ELF-1 (cell line): Measurements from ENCODE around the gene LTBR.
"Not testable (repeated sequence)": the region's sequence is repeated elsewhere in the genome, so short reads cannot be mapped to it uniquely, and the experiment has no call there.

Experiments
- DNase-seq: peaks from one replicate; pipeline ENCODE4 v3.0.0-alpha.2; 2016; ENCODE audit warnings: low read depth, low spot score

The LTBR gene

DNA sequence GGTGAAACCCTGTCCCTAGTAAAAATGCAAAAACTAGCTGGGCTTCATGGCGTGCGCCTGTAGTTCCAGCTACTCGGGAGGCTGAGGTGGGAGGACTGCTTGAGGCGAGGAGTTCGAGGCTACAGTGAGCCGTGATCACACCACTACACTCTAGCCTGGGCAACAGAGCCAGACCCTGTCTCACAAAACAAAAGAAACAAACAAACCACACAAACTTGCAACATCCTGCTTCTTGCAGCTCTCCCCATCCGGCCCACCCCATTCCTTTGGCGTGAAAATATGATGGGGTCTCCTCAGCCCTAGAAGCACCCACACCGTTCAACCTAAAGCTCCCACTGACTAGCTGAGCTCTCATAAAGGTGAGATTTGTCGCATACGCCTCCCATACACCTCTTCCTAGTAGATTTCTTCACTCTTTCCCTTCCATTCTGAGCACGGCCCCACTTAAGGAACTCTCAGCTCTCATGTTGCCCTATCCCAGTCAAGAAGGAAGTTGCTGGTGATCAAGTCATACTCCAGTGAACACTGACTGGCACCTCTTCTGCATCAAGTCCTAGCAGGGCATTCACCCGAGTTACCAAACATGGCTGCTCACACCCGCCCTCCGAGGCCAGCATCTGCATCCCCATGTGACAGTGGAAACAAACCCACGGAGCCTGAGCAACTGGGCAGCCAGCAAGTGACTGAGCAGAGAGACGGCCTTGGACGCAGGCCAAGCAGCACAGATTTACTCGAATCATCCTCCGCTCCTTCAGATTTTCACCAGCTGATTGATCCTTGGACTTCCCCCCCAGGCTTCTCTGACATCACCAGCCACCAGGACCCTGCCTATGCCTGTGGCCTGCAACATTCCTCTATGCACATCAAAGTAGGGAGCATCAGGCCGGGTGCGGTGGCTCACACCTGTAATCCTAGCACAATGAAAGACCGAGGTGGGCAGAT, 41.9 kb downstream of the LTBR start:
- no peak for DNase-seq

- no peak for DNase-seq
Measured at GRCh38 chr12:6426882-6427671, 43.1 kb downstream of the LTBR start.

GRCh38 chr12:6427796-6428195, 43.8 kb downstream of the LTBR start:
- DNase-seq = not testable (repeated sequence)

DNA sequence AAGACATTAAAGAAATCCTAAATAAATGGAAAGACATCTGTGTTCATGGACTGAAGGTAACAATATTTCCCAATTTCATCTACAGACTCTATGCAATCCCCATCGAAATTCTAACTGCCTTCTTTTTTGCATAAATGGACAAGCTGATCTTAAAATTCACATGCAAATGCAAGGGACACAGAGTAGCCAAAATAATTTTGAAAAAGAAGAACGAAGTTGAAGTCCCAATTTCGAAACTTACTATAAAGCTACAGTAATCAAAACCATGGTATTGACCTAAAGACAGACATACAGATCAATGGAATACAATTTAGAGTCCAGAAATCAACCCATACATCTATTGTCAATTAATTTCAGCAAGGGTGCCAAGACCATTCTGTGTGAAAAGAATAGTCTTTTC, 44.4 kb downstream of the LTBR start:
- no peak for DNase-seq

- DNase-seq = no peak
Measured at GRCh38 chr12:6430124-6430989, 46.4 kb downstream of the LTBR start.

DNA sequence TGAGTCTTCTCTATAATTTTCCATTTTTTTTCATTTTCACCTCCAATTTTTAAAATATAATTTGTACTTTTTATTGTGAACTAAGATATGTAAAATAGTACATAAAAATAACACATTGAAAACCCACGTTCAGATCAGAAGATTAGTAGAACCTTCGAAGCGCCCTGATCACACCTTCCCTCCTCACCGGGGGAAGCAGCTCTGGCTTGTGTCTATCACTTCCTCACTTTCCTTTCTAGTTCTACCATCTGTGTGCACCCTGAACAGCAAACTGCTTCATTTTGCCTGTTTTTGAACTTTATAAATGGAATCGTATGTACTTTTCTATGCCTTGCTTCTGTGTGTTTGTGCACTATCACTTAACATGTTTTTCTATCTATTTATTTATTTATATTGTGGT, 49.0 kb downstream of the LTBR start:
- no peak for DNase-seq

- no peak for DNase-seq
Measured at GRCh38 chr12:6434205-6435140, 50.5 kb downstream of the LTBR start.

DNA sequence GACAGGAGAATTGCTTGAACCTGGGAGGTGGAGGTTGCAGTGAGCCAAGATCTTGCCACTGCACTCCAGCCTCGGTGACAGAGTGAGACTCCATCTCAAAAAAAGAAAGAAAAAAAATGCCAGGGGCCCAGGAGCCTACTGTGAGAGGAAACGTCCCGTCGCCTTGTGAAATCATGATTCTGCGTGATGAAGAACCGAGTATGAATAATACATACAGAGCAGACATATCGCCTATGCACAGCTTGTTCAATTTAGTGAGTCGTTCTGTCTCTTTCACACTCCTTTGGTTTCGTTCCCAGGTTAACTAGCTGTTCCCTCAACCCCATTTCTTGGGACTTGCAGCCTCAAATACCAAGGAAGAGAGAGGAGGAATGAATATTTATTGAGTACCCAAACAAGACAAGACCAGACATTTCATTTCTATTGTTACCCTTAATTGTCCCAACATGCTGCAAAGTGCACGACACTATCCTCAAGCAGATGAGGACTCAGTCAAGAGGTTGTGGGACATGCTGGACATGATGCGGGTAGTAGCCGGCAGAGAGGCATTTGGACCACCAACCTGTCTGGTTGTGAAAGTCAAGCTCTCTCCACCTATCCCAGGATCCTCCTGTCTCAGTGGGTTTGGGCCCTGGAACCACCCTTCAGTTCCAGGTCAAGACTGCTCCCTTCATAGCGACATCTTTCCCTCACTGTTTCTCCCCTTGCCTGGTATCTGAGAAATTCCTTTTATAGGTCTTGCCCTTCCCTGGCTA, 52.2 kb downstream of the LTBR start:
- no peak for DNase-seq

DNA sequence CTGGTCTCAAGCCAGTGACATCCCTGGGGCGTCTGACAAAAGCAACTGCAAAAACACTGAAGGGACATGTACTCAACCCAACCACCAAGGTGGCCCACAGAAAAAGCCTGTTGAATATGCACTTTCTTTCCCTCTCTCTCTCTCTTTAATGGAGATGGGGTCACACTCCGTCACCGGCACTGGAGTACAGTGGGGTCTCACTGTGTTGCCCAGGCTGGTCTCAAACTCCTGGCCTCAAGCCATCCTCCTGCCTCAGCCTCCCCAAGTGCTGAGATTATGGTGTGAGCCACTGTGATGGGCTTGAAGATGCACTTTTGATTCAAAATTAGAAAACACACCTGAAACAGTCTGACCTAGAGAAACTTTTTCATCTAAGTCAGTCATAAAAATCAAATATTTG, 53.6 kb downstream of the LTBR start:
- DNase-seq = no peak

- DNase-seq = no peak
Measured at GRCh38 chr12:6438345-6438744, 54.4 kb downstream of the LTBR start.

GRCh38 chr12:6440391-6440790, 56.4 kb downstream of the LTBR start:
- DNase-seq = no peak
